Thoracic aorta (tissue), 2 donors: ENCODE results near the gene HDAC7. TPM values are rescaled to one million over a fixed set of nuclear protein-coding genes. Genes with fewer than 3 reads are reported as not detected.
A peak's percentile ranks its signal among the peaks of the same experiment; 100 is the strongest.

Source experiments
- ATAC-seq: fragments of 150-250 bp; one replicate; pipeline ENCODE4 v1.8.0; 2017; ENCODE audit warnings: low read depth; ENCODE audit not compliant: insufficient number of reproducible peaks, low FRiP score
- DNase-seq: peaks from one replicate; pipeline ENCODE4 v3.0.0-alpha.2; 2020; ENCODE audit warnings: low spot score
- H3K27ac ChIP-seq, 2 donors: fragments of 200-600 bp; sonication (generic); 1 replicate in 1 of 2; 2 replicates in 1 of 2; pipeline ENCODE4 v1.5.1; 2016; ENCODE audit warnings: mild to moderate bottlenecking in 2 of 2, moderate library complexity in 2 of 2
- H3K27me3 ChIP-seq: fragments of 200-600 bp; sonication (generic); replicated peaks from 2 replicates; pipeline ENCODE4 v1.6.0; 2016; ENCODE audit warnings: mild to moderate bottlenecking; ENCODE audit not compliant: insufficient read depth
- H3K36me3 ChIP-seq: fragments of 200-600 bp; sonication (generic); one replicate; pipeline ENCODE4 v1.5.1; 2016
- H3K4me1 ChIP-seq, 2 donors: fragments of 200-600 bp; sonication (generic); 1 replicate in 1 of 2; 2 replicates in 1 of 2; pipeline versions ENCODE4 v1.5.1 to v1.6.0; 2016; ENCODE audit warnings: low read depth in 2 of 2, mild to moderate bottlenecking in 1 of 2; ENCODE audit not compliant: control insufficient read depth in 1 of 2
- H3K4me3 ChIP-seq: fragments of 200-600 bp; sonication (generic); 2 replicates; pipeline ENCODE4 v1.5.1; 2016; ENCODE audit warnings: mild to moderate bottlenecking
- H3K9me3 ChIP-seq: fragments of 200-600 bp; sonication (generic); 2 replicates; pipeline ENCODE4 v1.5.1; 2016
- CTCF ChIP-seq: fragments of 200-600 bp; sonication (generic); IDR thresholded peaks from one replicate; pipeline ENCODE4 v1.5.1; 2019; ENCODE audit warnings: antibody characterized with exemption
- total RNA-seq, 2 donors: library from RNA; depleted of rRNA; stranded (reverse); fragments of >200 nt; gene quantifications; one replicate each; pipeline versions ENCODE4 v1.1.0 to v1.2.3, GENCODE V29; 2016

Gene HDAC7
- total RNA-seq = 100 to 1,000 TPM in 1 of 2 donors, 10 to 100 TPM in 1; 77.8 to 112 TPM

GRCh38 chr12:47819896-47820630, at the start of gene HDAC7:
HDAC7 (minus strand) TSS chr12:47819903; CDS start chr12:47819785, 118 bp downstream.
- Histone ChIP-seq H3K27ac (peak within 1 kb of the TSS; percentile 98 to 99), H3K4me3 (peak within 1 kb of the TSS; percentile 90), H3K27me3 (no peaks in the 10 kb centered on the region), H3K4me1 (peaks cover 68 to 81% of the 10 kb centered on the region in 2 donors), H3K36me3 (no peaks in the 10 kb centered on the region), H3K9me3 (no peaks in the 10 kb centered on the region)
- TF ChIP-seq CTCF = no peak
- peak; percentile 29 for ATAC-seq
- peak; percentile 68 for DNase-seq

- no peak overlapping the region for H3K27ac ChIP-seq
- no peak for ATAC-seq
- TF ChIP-seq CTCF = no peak
These were observed 48.9 kb upstream of the HDAC7 start for GRCh38 chr12:47868552-47869031.

GRCh38 chr12:47868041-47868440, 48.3 kb upstream of the HDAC7 start:
- Histone ChIP-seq H3K4me1 (peaks cover 7 to 26% of the 10 kb centered on the region in 2 donors), H3K9me3 (no peaks in the 10 kb centered on the region), H3K27ac (no peak overlapping the region), H3K4me3 (no peak overlapping the region), H3K36me3 (no peaks in the 10 kb centered on the region), H3K27me3 (no peaks in the 10 kb centered on the region)
- no peak for TF ChIP-seq CTCF
- ATAC-seq (no peak), DNase-seq (no peak)

More at GRCh38 chr12:47868552-47869031, 48.9 kb upstream of the HDAC7 start:
- no peak overlapping the region for H3K4me3 ChIP-seq
- no peak for DNase-seq
- no peaks in the 10 kb centered on the region for H3K36me3 ChIP-seq
- H3K4me1 ChIP-seq = peaks cover 7 to 26% of the 10 kb centered on the region in 2 donors
- no peaks in the 10 kb centered on the region for H3K9me3 ChIP-seq
- no peaks in the 10 kb centered on the region for H3K27me3 ChIP-seq

- TF ChIP-seq CTCF = no peak
- ATAC-seq = no peak
These were observed 47.8 kb upstream of the HDAC7 start for GRCh38 chr12:47867495-47867941.

GRCh38 chr12:47864646-47865235, 45.0 kb upstream of the HDAC7 start:
- DNase-seq = no peak
- Histone ChIP-seq H3K9me3 (no peaks in the 10 kb centered on the region), H3K36me3 (no peaks in the 10 kb centered on the region), H3K27ac (no peak overlapping the region), H3K4me3 (no peak overlapping the region), H3K4me1 (peaks cover 0 to 13% of the 10 kb centered on the region in 2 donors), H3K27me3 (no peaks in the 10 kb centered on the region)
- TF ChIP-seq CTCF = no peak
- ATAC-seq = no peak

More at GRCh38 chr12:47867495-47867941, 47.8 kb upstream of the HDAC7 start:
- H3K4me3 ChIP-seq = no peak overlapping the region
- H3K9me3 ChIP-seq = no peaks in the 10 kb centered on the region
- DNase-seq = no peak
- no peak overlapping the region for H3K27ac ChIP-seq
- no peaks in the 10 kb centered on the region for H3K27me3 ChIP-seq
- H3K4me1 ChIP-seq = peaks cover 7 to 26% of the 10 kb centered on the region in 2 donors
- no peaks in the 10 kb centered on the region for H3K36me3 ChIP-seq
